ENCODE results near the gene CADPS. TPM values are rescaled to one million over a fixed set of nuclear protein-coding genes. Genes with fewer than 3 reads are reported as not detected.

Gene CADPS
- polyA plus RNA-seq, 2 of the 4 experiments (the other 2 are of a cell fraction), result not detected

- POLR2A ChIA-PET, result no interaction called here
- H3K27ac ChIP-seq, result no peak overlapping the region
- DNase-seq (ENCODE audit: low read depth in 1 of 2, low spot score in 1 of 2), result no peak
- H3K4me3 ChIP-seq, result no peak overlapping the region
- CTCF ChIA-PET, result interaction anchor here (1.7 kb wide), 1 partner anchor 10 kb away, joined by 3 read pairs; no protein-coding TSS in a partner anchor
- H3K4me1 ChIP-seq, result no peaks in the 10 kb centered on the region
- TF ChIP-seq, protein P1, sequence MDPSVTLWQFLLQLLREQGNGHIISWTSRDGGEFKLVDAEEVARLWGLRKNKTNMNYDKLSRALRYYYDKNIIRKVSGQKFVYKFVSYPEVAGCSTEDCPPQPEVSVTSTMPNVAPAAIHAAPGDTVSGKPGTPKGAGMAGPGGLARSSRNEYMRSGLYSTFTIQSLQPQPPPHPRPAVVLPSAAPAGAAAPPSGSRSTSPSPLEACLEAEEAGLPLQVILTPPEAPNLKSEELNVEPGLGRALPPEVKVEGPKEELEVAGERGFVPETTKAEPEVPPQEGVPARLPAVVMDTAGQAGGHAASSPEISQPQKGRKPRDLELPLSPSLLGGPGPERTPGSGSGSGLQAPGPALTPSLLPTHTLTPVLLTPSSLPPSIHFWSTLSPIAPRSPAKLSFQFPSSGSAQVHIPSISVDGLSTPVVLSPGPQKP (IDR thresholded peaks at IDR 0.05; ENCODE audit: low read depth, low read length), result no peak
- no peak for TF ChIP-seq SREBF2 (IDR thresholded peaks at IDR 0.05)
- TF ChIP-seq FOXS1 (CRISPR knock-in tag; IDR thresholded peaks at IDR 0.05), result no peak
- TF ChIP-seq ESRRA (IDR thresholded peaks at IDR 0.05; ENCODE audit: borderline replicate concordance, low read length), result no peak
- TF ChIP-seq JUN (IDR thresholded peaks at IDR 0.05), result no peak
- no peak for TF ChIP-seq CTCF (IDR thresholded peaks at IDR 0.05)
- TF ChIP-seq MYC (IDR thresholded peaks at IDR 0.05; ENCODE audit: borderline replicate concordance, low read length), result no peak
- TF ChIP-seq GATA3 (IDR thresholded peaks at IDR 0.05; ENCODE audit: borderline replicate concordance), result no peak
- no peak for TF ChIP-seq POLR2AphosphoS2 (conservative IDR thresholded peaks at IDR 0.05; ENCODE audit: low read length)
- TF ChIP-seq MAX (IDR thresholded peaks at IDR 0.05), result no peak
- ATAC-seq, result no peak
- no peak for FAIRE-seq
- no peak overlapping the region for H3K4me2 ChIP-seq
- H3K9me3 ChIP-seq, result no peaks in the 10 kb centered on the region
Measured at GRCh38 chr3:62531981-62532380, 343.2 kb downstream of the CADPS start.

DNA sequence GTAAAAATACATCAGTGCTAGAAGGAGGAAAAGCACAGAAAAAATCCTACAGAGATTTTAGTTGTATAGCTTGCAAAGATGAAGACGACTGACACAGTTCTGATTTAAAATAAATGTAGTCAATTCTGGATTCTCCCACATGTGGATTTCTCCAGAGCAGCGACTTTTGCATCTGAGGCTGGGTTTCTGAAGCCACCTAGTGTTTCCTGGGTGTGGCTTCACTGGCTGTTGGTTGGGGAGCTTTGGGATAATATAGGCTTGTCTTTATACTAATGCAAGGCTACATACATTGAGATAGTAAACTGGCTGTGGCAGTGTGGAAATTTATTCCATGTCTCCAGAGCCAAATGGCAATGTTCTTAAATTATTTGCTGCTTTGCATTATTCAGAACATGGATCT, 343.7 kb downstream of the CADPS start:
- POLR2A ChIA-PET, result no interaction called here
- H3K9me3 ChIP-seq, result no peaks in the 10 kb centered on the region
- TF ChIP-seq CHD4 (IDR thresholded peaks at IDR 0.05; ENCODE audit: borderline replicate concordance), result no peak
- TF ChIP-seq ESRRA (IDR thresholded peaks at IDR 0.05; ENCODE audit: borderline replicate concordance, low read length), result no peak
- TF ChIP-seq FOSB (CRISPR knock-in tag; IDR thresholded peaks at IDR 0.05), result no peak
- H3K4me2 ChIP-seq, result no peak overlapping the region
- CTCF ChIA-PET, result interaction anchor here (1.7 kb wide), 1 partner anchor 10 kb away, joined by 3 read pairs; no protein-coding TSS in a partner anchor
- DNase-seq (ENCODE audit: low read depth in 1 of 2, low spot score in 1 of 2), result no peak
- FAIRE-seq, result no peak
- 6% methylated on average over 2 of the region's 2 CpGs for WGBS (ENCODE audit: missing lambda C conversion rate)
- no peak overlapping the region for H3K27ac ChIP-seq
- H3K4me1 ChIP-seq, result no peaks in the 10 kb centered on the region
- no peak overlapping the region for H3K4me3 ChIP-seq
- no peak for ATAC-seq

GRCh38 chr3:62529230-62529629, 346.0 kb downstream of the CADPS start:
- ChIA-PET CTCF (no interaction called here), POLR2A (no interaction called here)
- no peaks in the 10 kb centered on the region for H3K4me1 ChIP-seq
- H3K9me3 ChIP-seq, result no peaks in the 10 kb centered on the region
- H3K27ac ChIP-seq, result no peak overlapping the region
- peak in 1 of 2 experiments; percentile 2 for DNase-seq (ENCODE audit: low read depth in 1 of 2, low spot score in 1 of 2)
- ATAC-seq, result no peak
- H3K4me3 ChIP-seq, result no peak overlapping the region
- no peak for FAIRE-seq
- H3K4me2 ChIP-seq, result no peak overlapping the region
- WGBS (ENCODE audit: missing lambda C conversion rate), result 56% methylated on average over 4 of the region's 4 CpGs
- TF ChIP-seq BCL3 (IDR thresholded peaks at IDR 0.05) (no peak), RCOR1 (IDR thresholded peaks at IDR 0.05; ENCODE audit: low read depth, low read length) (no peak), CTCF (IDR thresholded peaks at IDR 0.05) (no peak), NFE2L2 (conservative IDR thresholded peaks at IDR 0.05; ENCODE audit: low read length) (no peak), FOXS1 (CRISPR knock-in tag; IDR thresholded peaks at IDR 0.05) (no peak), NPAS2 (CRISPR knock-in tag; IDR thresholded peaks at IDR 0.05; ENCODE audit: borderline replicate concordance) (no peak), EHMT2 (IDR thresholded peaks at IDR 0.05; ENCODE audit: low read depth) (0 out of 2 replicates have a peak, but pooled peaks have one; percentile 54), FOSL2 (IDR thresholded peaks at IDR 0.05) (no peak), FOSL2 (CRISPR knock-in tag; IDR thresholded peaks at IDR 0.05) (no peak), MAZ (IDR thresholded peaks at IDR 0.05; ENCODE audit: borderline replicate concordance, low read depth, low read length) (no peak), MAX (IDR thresholded peaks at IDR 0.05) (no peak), REST (IDR thresholded peaks at IDR 0.05) (peak; percentile 87), HOXB13 (CRISPR knock-in tag; IDR thresholded peaks at IDR 0.05; ENCODE audit: low read depth) (no peak), CHD2 (IDR thresholded peaks at IDR 0.05; ENCODE audit: low read length, partially characterized antibody) (no peak)

Data from A549 (cell line).